Mammary epithelial cell (primary cell): Measurements from ENCODE around the gene CNTN5.

Experiments
- EZH2 ChIP-seq: IDR thresholded peaks from 2 replicates; pipeline ENCODE4 v1.6.1; 2012; ENCODE audit warnings: low read length, inconsistent platforms, borderline replicate concordance
- TF ChIP-seq, protein P1 (sequence below), 2 donors: IDR thresholded peaks in 1 of 2; conservative IDR thresholded peaks in 1 of 2; 2 replicates each; pipeline ENCODE4 v1.5.1; 2011 to 2012; ENCODE audit warnings: inconsistent platforms in 2 of 2, low read length in 2 of 2, mild to moderate bottlenecking in 2 of 2, control low read depth in 1 of 2, low read depth in 1 of 2; ENCODE audit not compliant: insufficient read depth in 1 of 2; ENCODE audit errors: extremely low read depth in 1 of 2

DNA sequence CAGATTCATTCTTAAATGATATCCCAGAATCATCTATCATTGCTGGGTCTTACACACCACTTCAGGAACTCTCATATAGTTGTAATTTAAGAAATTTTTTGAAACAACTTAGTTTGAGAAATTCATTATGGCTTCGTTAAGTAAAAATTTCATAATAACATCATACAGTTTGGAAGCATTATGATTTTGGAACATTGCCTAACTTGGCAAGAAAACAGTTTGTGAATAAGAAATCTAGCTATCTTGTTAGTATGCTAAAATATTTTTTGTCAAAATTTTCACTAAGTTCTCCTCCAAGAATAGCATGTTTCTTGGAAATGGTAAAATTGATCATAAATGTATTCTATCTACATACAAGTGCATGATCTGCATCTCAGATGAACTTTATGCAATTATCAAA lies 217.7 kb downstream of the CNTN5 start:
- TF ChIP-seq, protein P1, sequence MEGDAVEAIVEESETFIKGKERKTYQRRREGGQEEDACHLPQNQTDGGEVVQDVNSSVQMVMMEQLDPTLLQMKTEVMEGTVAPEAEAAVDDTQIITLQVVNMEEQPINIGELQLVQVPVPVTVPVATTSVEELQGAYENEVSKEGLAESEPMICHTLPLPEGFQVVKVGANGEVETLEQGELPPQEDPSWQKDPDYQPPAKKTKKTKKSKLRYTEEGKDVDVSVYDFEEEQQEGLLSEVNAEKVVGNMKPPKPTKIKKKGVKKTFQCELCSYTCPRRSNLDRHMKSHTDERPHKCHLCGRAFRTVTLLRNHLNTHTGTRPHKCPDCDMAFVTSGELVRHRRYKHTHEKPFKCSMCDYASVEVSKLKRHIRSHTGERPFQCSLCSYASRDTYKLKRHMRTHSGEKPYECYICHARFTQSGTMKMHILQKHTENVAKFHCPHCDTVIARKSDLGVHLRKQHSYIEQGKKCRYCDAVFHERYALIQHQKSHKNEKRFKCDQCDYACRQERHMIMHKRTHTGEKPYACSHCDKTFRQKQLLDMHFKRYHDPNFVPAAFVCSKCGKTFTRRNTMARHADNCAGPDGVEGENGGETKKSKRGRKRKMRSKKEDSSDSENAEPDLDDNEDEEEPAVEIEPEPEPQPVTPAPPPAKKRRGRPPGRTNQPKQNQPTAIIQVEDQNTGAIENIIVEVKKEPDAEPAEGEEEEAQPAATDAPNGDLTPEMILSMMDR (conservative IDR thresholded peaks at IDR 0.05 in 1 of 2, IDR thresholded peaks at IDR 0.05 in 1 of 2; ENCODE audit: extremely low read depth in 1 of 2, insufficient read depth in 1 of 2, low read depth in 1 of 2, low read length in 2 of 2): no peak
- no peak for TF ChIP-seq EZH2
